HEK293 (cell line): ENCODE measurements around the gene PRICKLE3.

Source experiments
- CTCF ChIA-PET: fragments of 350-600 bp; formaldehyde crosslinking; extraction: SDS; loops from one replicate; lab custom pipeline; 2021; ENCODE audit warnings: antibody characterized with exemption; lab: Yijun Ruan, JAX
- POLR2A ChIA-PET: fragments of 300-600 bp; formaldehyde crosslinking; extraction: SDS; loops from one replicate; lab custom pipeline; 2020; ENCODE audit warnings: antibody characterized with exemption, inconsistent platforms; lab: Yijun Ruan, JAX
- H3K27ac ChIP-seq: fragments of 200-500 bp; sonication (Bioruptor generic); 2 replicates; pipeline ENCODE4 v1.5.1; 2014; ENCODE audit warnings: low read depth, low read length, control low read depth, inconsistent platforms; ENCODE audit errors: extremely low read depth
- H3K36me3 ChIP-seq, 2 experiments: fragments of 200-500 bp in 1 of 2; sonication (Bioruptor generic) in 1 of 2; 1 replicate in 1 of 2; 2 replicates in 1 of 2; pipeline ENCODE4 v1.5.1; 2014 to 2017; ENCODE audit warnings: inconsistent platforms in 2 of 2, low read length in 2 of 2; ENCODE audit not compliant: control insufficient read depth in 2 of 2, insufficient read depth in 1 of 2
- H3K4me1 ChIP-seq: fragments of 200-500 bp; sonication (Bioruptor generic); 2 replicates; pipeline ENCODE4 v1.5.1; 2014; ENCODE audit warnings: mild to moderate bottlenecking, low read length, inconsistent platforms; ENCODE audit not compliant: control insufficient read depth, insufficient read depth
- H3K4me3 ChIP-seq: 2 replicates; pipeline ENCODE4 v1.5.1; 2011; ENCODE audit warnings: low read depth, mild to moderate bottlenecking, control low read depth, low read length, moderate library complexity
- H3K9me3 ChIP-seq: fragments of 200-500 bp; sonication (Bioruptor generic); 2 replicates; pipeline ENCODE4 v1.5.1; 2014; ENCODE audit warnings: low read depth, low read length, inconsistent platforms; ENCODE audit not compliant: control insufficient read depth, insufficient read depth
- BCL6B ChIP-seq: fragments of 450-650 bp; formaldehyde crosslinking; IDR thresholded peaks from 2 replicates; pipeline ENCODE4 v1.5.1; 2017; ENCODE audit warnings: missing biosample characterization, missing genetic modification characterization
- HOXA7 ChIP-seq: sonication (generic); formaldehyde crosslinking; IDR thresholded peaks from 2 replicates; pipeline ENCODE4 v1.8.1; 2022; ENCODE audit warnings: missing genetic modification reagents, borderline replicate concordance
- TSHZ1 ChIP-seq: fragments of 450-650 bp; formaldehyde crosslinking; IDR thresholded peaks from 2 replicates; pipeline ENCODE4 v1.5.1; 2016; ENCODE audit warnings: missing biosample characterization, missing genetic modification characterization, borderline replicate concordance
- WT1 ChIP-seq: fragments of 450-650 bp; formaldehyde crosslinking; IDR thresholded peaks from 2 replicates; pipeline ENCODE4 v1.5.1; 2016; ENCODE audit warnings: missing biosample characterization, missing genetic modification characterization
- YY1 ChIP-seq: fragments of 450-650 bp; formaldehyde crosslinking; IDR thresholded peaks from 2 replicates; pipeline ENCODE4 v1.5.1; 2018; ENCODE audit warnings: missing biosample characterization, missing genetic modification characterization
- ZBTB49 ChIP-seq: fragments of 450-650 bp; formaldehyde crosslinking; IDR thresholded peaks from 2 replicates; pipeline ENCODE4 v1.5.1; 2016; ENCODE audit warnings: missing biosample characterization, missing genetic modification characterization, low read depth
- ZNF239 ChIP-seq: fragments of 450-650 bp; formaldehyde crosslinking; IDR thresholded peaks from 2 replicates; pipeline ENCODE4 v1.5.1; 2016; ENCODE audit warnings: missing biosample characterization, missing genetic modification characterization
- ZNF324 ChIP-seq: fragments of 450-650 bp; formaldehyde crosslinking; IDR thresholded peaks from 2 replicates; pipeline ENCODE4 v1.5.1; 2016; ENCODE audit warnings: missing biosample characterization, missing genetic modification characterization
- ZNF335 ChIP-seq: fragments of 450-650 bp; formaldehyde crosslinking; conservative IDR thresholded peaks from 2 replicates; pipeline ENCODE4 v1.5.1; 2016; ENCODE audit warnings: missing biosample characterization, missing genetic modification characterization
- ZNF423 ChIP-seq: fragments of 450-650 bp; formaldehyde crosslinking; IDR thresholded peaks from 2 replicates; pipeline ENCODE4 v1.5.1; 2016; ENCODE audit warnings: missing biosample characterization, missing genetic modification characterization
- ZNF449 ChIP-seq: fragments of 450-650 bp; formaldehyde crosslinking; IDR thresholded peaks from 2 replicates; pipeline ENCODE4 v1.5.1; 2017; ENCODE audit warnings: missing biosample characterization, mild to moderate bottlenecking, missing genetic modification characterization, moderate library complexity
- ZNF473 ChIP-seq: fragments of 450-650 bp; formaldehyde crosslinking; IDR thresholded peaks from 2 replicates; pipeline ENCODE4 v1.5.1; 2017; ENCODE audit warnings: missing biosample characterization, missing genetic modification characterization
- ZNF571 ChIP-seq: fragments of 450-650 bp; formaldehyde crosslinking; IDR thresholded peaks from 2 replicates; pipeline ENCODE4 v1.5.0; 2017; ENCODE audit warnings: missing biosample characterization, missing genetic modification characterization
- ZNF580 ChIP-seq: fragments of 450-650 bp; formaldehyde crosslinking; IDR thresholded peaks from 2 replicates; pipeline ENCODE4 v1.5.1; 2016; ENCODE audit warnings: missing biosample characterization, missing genetic modification characterization
- ZNF610 ChIP-seq: fragments of 450-650 bp; formaldehyde crosslinking; IDR thresholded peaks from 2 replicates; pipeline ENCODE4 v1.5.1; 2016; ENCODE audit warnings: missing biosample characterization, missing genetic modification characterization, borderline replicate concordance
- ZNF623 ChIP-seq: fragments of 450-650 bp; formaldehyde crosslinking; IDR thresholded peaks from 2 replicates; pipeline ENCODE4 v1.5.1; 2016; ENCODE audit warnings: missing biosample characterization, missing genetic modification characterization
- ZNF639 ChIP-seq: fragments of 450-650 bp; formaldehyde crosslinking; IDR thresholded peaks from 2 replicates; pipeline ENCODE4 v1.5.1; 2016; ENCODE audit warnings: missing biosample characterization, missing genetic modification characterization
- ZSCAN30 ChIP-seq: fragments of 450-650 bp; IDR thresholded peaks from 2 replicates; pipeline ENCODE4 v1.5.1; 2018; ENCODE audit warnings: missing biosample characterization, mild to moderate bottlenecking, missing genetic modification characterization, moderate library complexity
- ZSCAN5A ChIP-seq: fragments of 450-650 bp; formaldehyde crosslinking; IDR thresholded peaks from 2 replicates; pipeline ENCODE4 v1.5.1; 2016; ENCODE audit warnings: missing biosample characterization, missing genetic modification characterization

Gene PRICKLE3

GRCh38 chrX:49187028-49187394 lies 838 bp upstream of the PRICKLE3 start:
- no peak for TF ChIP-seq TSHZ1 (tag by site-specific recombination)
- no peak for TF ChIP-seq ZNF610 (tag by site-specific recombination)
- no peak for TF ChIP-seq ZNF623 (tag by site-specific recombination)
- peak; percentile 47; the same call in 1 of the 2 replicates for TF ChIP-seq WT1
- no peak for TF ChIP-seq ZNF324 (tag by site-specific recombination)
- CTCF ChIA-PET = interaction anchor here (0.5 to 0.9 kb wide), 3 partner anchors 14 to 24 kb away, joined by 3 to 4 read pairs (median 4); no protein-coding TSS in a partner anchor
- Histone ChIP-seq H3K36me3 (peaks cover 10 to 16% of the 10 kb centered on the region in 2 experiments; a peak in 2 of 3 replicates), H3K9me3 (no peaks in the 10 kb centered on the region), H3K4me1 (peaks cover 2% of the 10 kb centered on the region; the same call in 1 of the 2 replicates), H3K4me3 (no peak overlapping the region), H3K27ac (no peak overlapping the region)
- POLR2A ChIA-PET = no interaction called here

- CTCF ChIA-PET = interaction anchor here (0.6 to 1.1 kb wide), 3 partner anchors 8 to 1655 kb away, joined by 3 to 5 read pairs (median 3); no protein-coding TSS in a partner anchor
- peaks cover 10 to 27% of the 10 kb centered on the region in 2 experiments; a peak in 2 of 3 replicates for H3K36me3 ChIP-seq
- peaks cover 2% of the 10 kb centered on the region; the same call in 1 of the 2 replicates for H3K4me1 ChIP-seq
- no peaks in the 10 kb centered on the region for H3K9me3 ChIP-seq
- peak overlapping the region; percentile 64 for H3K27ac ChIP-seq
- POLR2A ChIA-PET = interaction anchor here (0.6 to 2.8 kb wide), 7 partner anchors 13 to 213 kb away, joined by 3 to 18 read pairs (median 4); partner anchors contain the start of genes KCND1, PLP2, PPP1R3F and WDR45
- peak overlapping the region; percentile 28 for H3K4me3 ChIP-seq
- no peak for TF ChIP-seq ZNF473 (tag by site-specific recombination)
- TF ChIP-seq ZBTB49 (tag by site-specific recombination) = no peak
- TF ChIP-seq ZNF239 = no peak
- TF ChIP-seq ZNF423 (tag by site-specific recombination) = peak; percentile 29; the same call in 1 of the 2 replicates
- TF ChIP-seq ZNF639 (tag by site-specific recombination) = no peak
- no peak for TF ChIP-seq HOXA7
- TF ChIP-seq ZNF335 (tag by site-specific recombination) = peak; percentile 69
- TF ChIP-seq ZSCAN5A (tag by site-specific recombination) = no peak
- TF ChIP-seq ZSCAN30 (tag by site-specific recombination) = no peak
- no peak for TF ChIP-seq ZNF449 (tag by site-specific recombination)
- no peak for TF ChIP-seq YY1
- TF ChIP-seq ZNF580 (tag by site-specific recombination) = no peak
- no peak for TF ChIP-seq BCL6B (tag by site-specific recombination)
- TF ChIP-seq ZNF571 (tag by site-specific recombination) = no peak
Observed at GRCh38 chrX:49184294-49185281, 1.6 kb downstream of the PRICKLE3 start.
